Measurements from ENCODE around the gene FAM13A.

Gene FAM13A

DNA sequence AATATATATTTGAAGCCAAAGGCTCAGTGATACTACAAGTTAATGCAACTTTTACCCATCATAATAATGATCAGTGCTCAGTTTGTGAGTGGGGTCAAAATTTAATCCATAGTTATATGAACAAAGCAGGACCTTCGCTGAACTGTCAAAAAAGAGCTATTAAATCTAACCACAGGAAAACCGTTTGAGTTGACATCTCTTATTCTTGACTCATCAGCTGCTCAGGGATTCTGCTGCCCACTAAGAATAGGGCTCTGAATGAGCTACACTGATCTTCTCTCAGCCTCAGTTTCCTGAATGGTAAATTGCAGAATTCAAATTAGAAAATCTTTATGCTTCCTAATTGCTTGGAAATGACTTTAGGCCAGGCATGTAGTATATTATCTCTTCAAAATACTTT lies 314.4 kb downstream of the FAM13A start:
- no peak overlapping the region for H3K27ac ChIP-seq
- no peak for TF ChIP-seq ZFX (IDR thresholded peaks at IDR 0.05; ENCODE audit: borderline replicate concordance)
- TF ChIP-seq, protein P1, sequence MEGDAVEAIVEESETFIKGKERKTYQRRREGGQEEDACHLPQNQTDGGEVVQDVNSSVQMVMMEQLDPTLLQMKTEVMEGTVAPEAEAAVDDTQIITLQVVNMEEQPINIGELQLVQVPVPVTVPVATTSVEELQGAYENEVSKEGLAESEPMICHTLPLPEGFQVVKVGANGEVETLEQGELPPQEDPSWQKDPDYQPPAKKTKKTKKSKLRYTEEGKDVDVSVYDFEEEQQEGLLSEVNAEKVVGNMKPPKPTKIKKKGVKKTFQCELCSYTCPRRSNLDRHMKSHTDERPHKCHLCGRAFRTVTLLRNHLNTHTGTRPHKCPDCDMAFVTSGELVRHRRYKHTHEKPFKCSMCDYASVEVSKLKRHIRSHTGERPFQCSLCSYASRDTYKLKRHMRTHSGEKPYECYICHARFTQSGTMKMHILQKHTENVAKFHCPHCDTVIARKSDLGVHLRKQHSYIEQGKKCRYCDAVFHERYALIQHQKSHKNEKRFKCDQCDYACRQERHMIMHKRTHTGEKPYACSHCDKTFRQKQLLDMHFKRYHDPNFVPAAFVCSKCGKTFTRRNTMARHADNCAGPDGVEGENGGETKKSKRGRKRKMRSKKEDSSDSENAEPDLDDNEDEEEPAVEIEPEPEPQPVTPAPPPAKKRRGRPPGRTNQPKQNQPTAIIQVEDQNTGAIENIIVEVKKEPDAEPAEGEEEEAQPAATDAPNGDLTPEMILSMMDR (IDR thresholded peaks at IDR 0.05): no peak

DNA sequence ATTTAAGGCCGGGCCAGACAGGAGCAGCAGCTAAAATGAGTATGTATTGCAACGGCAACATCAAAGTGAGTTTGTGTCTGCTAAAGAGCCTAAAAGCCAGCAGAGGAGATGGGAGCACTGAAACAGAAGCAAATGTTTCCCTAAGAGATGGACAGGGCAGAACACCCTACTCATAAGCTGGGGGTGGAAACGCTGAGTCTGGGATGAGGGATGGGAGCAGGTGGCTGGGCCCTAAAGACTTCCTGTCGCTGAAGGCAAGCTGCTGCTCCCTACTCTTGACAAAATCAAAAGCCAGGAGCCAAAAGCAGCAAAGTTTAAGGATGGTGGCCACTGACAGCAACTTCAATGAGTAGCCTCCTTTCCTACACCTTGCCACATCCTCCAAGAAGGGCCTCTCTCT lies 318.8 kb downstream of the FAM13A start:
- TF ChIP-seq, protein P1 (IDR thresholded peaks at IDR 0.05): no peak
- no peak for TF ChIP-seq ZFX (IDR thresholded peaks at IDR 0.05; ENCODE audit: borderline replicate concordance)

DNA sequence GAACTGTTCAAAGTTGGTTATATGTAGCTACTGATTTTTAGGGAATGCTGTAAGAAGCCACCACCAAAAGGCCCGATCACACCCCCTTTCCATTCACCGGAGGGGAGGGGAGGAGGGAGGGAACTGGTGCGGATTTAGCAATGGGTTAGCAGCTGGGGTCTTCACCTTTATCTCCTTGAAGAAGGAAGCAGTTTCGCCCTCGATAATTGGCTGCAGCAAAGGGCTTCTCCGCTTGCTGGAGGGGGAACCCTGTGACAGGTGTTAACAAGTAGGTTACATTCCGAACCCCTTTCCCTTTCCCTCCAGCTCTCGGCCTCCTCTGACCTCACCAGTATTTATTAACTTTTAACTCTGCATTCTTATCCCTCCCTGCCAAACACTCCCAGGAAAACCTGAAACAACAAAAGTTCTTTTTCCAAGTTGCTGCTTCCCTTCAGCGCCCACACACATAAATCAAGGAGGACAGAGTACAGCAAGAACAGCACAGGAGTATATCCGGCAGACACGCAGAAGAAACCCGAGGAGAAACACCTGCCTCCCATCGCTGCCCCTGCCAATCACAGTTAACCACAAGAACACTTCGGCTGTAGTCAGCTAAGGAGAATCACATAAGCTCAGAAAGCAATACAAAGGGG lies 319.6 kb downstream of the FAM13A start:
- TF ChIP-seq ZFX (IDR thresholded peaks at IDR 0.05; ENCODE audit: borderline replicate concordance): no peak
- TF ChIP-seq, protein P1 (IDR thresholded peaks at IDR 0.05): no peak
- no peak overlapping the region for H3K27ac ChIP-seq

More for the DNA sequence above, 318.8 kb downstream of the FAM13A start:
- H3K27ac ChIP-seq: no peak overlapping the region

DNA sequence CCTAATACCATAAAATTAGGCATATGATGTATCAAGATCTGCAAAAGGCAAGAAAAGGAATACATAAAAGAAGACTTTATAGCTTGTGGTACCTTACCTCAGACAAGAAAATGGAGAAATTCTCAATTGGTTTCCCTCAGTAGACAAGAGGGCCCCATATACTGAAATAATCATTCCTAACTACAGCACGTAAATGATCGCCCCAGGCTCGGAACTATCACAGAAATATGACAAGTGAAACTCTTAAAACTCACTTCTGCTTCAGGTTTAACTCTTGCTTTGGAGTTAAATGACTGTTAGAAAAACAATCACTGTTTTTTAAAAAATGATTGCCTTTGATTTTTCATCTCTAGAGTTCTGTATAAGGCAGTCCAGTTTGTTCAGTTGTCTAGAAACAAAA lies 320.7 kb downstream of the FAM13A start:
- no peak overlapping the region for H3K27ac ChIP-seq
- no peak for TF ChIP-seq ZFX (IDR thresholded peaks at IDR 0.05; ENCODE audit: borderline replicate concordance)
- TF ChIP-seq, protein P1 (IDR thresholded peaks at IDR 0.05): no peak

DNA sequence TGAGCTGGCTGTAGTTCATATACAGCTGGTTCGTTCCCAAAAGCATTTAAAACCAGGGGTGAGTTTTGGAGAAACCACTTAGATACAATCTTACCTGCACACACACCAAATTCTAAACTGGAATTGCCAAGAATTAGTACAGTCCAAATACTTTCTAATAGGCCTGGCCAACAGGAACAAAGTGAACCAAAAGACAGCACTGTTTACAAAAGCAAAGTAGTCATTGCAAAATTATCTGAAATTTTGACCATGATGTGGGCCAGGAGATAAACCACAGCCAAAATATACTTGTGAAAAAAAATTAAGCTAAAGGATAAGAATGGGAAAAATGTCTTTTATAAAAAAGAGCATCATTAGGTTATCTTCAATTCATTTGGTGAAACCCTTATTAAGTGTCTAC lies 321.4 kb downstream of the FAM13A start:
- H3K27ac ChIP-seq: no peak overlapping the region
- TF ChIP-seq, protein P1 (IDR thresholded peaks at IDR 0.05): no peak
- no peak for TF ChIP-seq ZFX (IDR thresholded peaks at IDR 0.05; ENCODE audit: borderline replicate concordance)

DNA sequence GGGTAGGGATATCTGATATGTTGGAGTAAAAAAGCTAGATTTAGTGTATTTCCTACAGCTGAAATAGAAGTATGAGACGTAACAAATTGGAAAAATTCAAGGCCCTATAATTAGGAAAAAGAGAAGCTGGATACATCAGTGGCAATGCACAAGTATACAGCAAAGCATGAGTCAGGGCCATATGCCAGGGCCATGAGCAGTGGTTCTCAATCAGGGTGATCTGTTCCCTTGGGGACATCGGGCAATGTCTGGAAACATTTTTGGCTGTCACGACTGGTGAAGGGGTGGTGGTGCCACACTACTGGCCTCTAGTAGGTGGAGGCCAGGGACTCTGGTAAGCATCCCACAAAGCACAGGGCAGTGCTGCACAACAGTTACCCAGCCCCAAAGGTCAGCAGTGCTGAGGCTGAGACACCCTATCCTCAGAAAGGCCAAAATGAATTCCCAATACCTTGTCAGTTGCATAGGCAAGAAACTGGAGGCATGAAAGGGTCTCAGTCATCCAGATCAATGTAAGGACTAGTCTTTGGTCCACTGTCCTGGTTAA lies 322.5 kb downstream of the FAM13A start:
- no peak overlapping the region for H3K27ac ChIP-seq
- TF ChIP-seq, protein P1 (IDR thresholded peaks at IDR 0.05): no peak
- TF ChIP-seq ZFX (IDR thresholded peaks at IDR 0.05; ENCODE audit: borderline replicate concordance): no peak

DNA sequence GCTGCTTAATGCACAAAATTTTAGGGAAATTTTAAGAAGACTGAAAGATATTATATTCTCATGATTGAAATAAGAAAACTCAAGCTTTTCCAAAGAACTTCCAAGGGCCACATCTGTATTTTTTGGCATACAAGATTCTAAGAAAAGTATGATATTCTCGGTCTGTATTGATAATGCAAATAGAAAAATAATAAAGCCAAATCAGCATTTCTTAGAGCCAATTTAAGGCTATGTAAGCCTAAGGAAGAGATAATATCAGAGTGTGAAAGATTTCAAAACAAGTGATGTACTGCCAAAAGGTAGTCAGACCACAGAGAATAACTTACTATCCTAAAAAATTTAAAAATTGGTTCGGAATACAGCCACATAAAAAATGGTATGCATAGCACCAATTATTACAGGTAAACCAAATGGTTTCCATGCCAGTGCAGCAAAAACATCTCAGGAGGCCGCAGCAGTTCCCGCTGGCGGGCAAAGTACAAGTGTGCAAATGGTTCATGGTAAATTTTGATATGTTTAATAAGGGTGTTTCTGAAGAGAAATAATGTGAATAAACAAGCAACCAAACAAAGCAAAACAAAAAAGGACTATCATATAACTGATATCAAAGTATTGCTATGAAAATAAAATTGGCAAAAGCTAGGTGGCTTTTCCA lies 324.1 kb downstream of the FAM13A start:
- TF ChIP-seq, protein P1 (IDR thresholded peaks at IDR 0.05): no peak
- TF ChIP-seq ZFX (IDR thresholded peaks at IDR 0.05; ENCODE audit: borderline replicate concordance): no peak

More for the DNA sequence above, 324.1 kb downstream of the FAM13A start:
- H3K27ac ChIP-seq: no peak overlapping the region
